ENCODE measurements around the gene ZNF503.
"Not testable (repeated sequence)": the region's sequence is repeated elsewhere in the genome, so short reads cannot be mapped to it uniquely, and the experiment has no call there.

The ZNF503 gene

DNA sequence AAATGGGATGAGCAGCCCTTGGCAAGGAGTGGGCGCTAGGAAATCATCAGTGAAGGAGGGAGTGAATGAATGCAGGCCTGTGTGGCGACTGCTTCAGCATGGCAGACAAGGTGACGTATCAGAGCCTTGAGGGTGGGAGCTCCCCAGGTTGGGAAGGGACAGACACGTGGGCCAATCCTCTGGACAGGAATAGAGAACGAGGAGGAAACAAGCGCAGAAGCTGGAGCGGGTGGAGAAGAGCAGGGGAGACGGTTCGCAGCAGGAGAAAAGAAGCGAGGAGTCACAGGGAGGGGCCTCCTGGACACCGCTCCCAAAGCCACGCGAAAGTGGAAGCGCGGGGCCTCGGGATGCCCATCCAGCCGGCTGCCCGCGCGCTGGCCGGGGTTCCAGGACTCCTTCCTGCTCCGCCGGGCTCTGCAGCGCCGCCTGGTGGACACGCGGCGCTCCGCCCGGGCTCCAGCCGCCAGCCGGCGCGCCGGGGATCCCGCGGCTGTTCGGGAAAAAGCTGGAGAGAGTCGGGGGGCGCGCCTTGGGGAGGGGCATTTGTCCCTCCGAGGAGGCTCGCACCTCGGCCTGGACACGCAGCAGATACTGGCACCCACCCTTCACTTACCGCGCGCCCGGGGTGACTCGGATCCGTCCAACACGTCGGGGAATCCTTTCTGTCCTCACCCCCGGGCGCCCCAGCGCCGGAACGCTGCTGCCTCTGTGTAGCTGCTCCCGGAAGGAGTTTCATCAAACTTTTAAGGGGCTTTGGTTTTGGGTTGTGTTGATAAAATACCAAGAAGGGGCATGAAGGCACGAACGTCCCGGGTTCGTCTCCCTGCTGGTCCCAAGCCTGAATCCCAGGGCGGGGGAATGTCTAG, 6.3 kb downstream of the ZNF503 start:
- no peak for DNase-seq (ENCODE audit: low spot score)

GRCh38 chr10:75394221-75394620, 7.3 kb downstream of the ZNF503 start:
- no peak for DNase-seq (ENCODE audit: low spot score)

GRCh38 chr10:75392744-75393143, 8.8 kb downstream of the ZNF503 start:
- no peak for DNase-seq (ENCODE audit: low spot score)

DNA sequence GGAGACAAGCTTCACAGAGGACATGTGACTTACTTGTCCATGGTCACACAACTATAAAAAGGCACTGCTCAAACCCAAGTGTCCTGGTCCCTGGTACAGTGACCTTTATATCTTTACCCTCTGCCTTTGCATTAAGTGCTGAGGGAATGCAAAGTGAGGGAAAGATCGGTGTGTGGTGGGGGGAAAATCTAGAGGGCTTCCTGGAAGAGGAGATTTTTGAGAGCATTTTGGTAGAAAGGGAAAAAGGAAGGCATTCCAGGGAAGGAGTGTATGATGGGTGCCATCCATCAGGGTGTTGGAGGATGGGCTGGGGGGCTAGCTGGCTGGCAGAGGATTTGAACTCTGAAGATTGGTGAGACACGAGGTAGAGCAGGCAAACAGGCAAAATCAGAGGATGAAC, 9.3 kb downstream of the ZNF503 start:
- no peak for DNase-seq (ENCODE audit: low spot score)

DNA sequence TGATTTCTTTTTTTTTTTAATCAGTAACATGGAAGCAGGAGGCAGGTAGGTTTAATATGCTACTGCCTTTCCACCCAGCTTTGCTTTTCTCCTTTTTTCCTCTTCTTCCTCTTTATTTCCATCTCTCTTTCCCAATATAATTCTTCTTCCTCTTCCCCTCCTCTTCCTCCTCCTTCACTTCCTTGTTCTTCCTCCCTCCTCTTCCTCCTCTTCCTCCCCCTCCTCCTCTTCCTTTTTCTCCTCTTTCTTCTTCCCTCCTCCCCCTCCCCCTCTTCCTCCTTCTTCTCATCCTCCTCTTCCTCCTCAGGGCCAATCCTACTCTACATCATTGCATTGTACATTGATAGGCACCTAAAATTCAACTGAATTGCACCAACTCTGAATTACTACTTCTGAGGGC, 11.4 kb downstream of the ZNF503 start:
- DNase-seq (ENCODE audit: low spot score), result no peak

GRCh38 chr10:75388082-75388481, 13.5 kb downstream of the ZNF503 start:
- DNase-seq (ENCODE audit: low spot score), result no peak

GRCh38 chr10:75386128-75386527, 15.4 kb downstream of the ZNF503 start:
- DNase-seq (ENCODE audit: low spot score), result no peak

DNA sequence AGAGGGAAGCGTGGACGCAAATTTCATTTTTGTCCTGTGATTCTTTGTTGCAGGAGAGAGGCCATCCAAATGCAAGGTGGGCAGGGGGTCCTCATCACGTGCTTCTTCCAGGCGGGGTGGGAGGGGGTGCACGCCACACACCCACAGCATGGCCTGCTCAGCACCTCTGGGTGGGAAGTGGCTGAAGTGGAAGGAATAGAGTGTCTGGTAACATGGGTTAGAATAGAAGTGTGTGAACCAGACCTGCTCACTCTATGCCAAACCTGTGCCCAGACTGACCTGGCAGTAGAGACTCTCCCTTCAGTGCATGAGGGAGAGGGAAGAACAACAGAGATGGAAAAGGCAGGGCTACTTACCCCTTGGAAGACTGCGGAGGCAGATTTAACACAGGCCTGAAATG, 21.7 kb downstream of the ZNF503 start:
- DNase-seq (ENCODE audit: low spot score), result no peak

DNA sequence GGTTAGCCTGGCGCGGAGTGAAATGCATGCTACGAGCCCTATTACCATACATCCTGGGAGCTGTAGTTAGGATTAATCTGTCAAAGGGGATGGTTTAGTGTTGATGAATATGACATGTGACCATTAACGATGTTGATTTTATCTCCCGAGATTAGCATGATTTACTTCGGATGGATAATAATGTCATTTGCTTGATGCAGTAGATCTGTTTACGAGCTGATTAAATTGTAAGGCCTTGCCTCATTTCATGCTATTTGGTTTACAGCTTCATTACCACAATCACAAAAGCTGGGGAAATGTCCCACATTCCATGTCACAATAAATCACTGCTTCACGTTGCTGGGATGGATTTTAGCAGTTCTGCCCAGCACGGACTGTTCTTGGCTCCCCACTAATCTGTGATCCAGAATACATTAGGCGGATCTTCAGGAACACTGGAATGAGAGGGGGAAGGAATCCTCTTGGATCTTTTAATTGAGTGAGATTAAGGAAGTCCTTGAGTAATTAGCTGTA, 22.3 kb downstream of the ZNF503 start:
- DNase-seq (ENCODE audit: low spot score), result no peak

GRCh38 chr10:75378379-75378778, 23.2 kb downstream of the ZNF503 start:
- no peak for DNase-seq (ENCODE audit: low spot score)

DNA sequence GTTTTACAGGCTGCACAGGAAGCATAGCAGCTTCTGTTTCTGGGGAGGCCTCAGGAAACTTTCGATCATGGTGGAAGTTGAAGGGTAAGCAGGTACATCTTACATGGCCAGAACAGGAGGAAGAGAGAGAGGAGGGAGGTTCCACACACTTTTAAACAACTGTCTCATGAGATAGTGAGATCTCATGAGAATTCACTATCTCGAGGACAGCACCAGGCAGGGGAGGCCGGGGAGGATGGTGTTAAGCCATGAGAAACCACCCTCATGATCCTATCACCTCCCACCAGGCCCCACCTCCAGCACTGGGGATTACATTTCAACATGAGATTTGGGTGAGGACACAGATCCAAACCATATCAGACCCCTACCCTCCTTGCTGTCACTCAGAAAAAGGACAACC, 23.7 kb downstream of the ZNF503 start:
- no peak for DNase-seq (ENCODE audit: low spot score)

DNA sequence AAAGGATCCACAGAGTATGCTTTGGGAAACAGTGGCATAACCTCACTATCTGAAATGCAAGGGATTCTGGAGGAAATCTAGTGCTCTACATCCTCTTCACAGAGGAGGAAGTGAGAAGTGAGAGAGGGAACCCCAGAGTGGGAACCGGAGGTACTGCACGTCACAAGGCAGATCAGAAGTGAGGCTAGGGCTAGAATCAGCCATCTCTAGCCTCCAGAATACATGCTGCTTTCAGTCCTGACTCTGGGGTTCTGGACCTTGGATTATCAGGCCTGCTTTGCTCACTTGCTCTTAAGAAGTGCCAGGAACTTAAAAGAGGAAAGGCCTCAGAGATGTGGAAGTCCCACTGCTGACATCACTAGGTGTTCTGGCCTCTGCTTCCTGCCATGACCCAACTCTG, 25.7 kb downstream of the ZNF503 start:
- DNase-seq (ENCODE audit: low spot score), result peak; percentile 2

GRCh38 chr10:75371010-75371409, 30.6 kb downstream of the ZNF503 start:
- DNase-seq (ENCODE audit: low spot score), result no peak

DNA sequence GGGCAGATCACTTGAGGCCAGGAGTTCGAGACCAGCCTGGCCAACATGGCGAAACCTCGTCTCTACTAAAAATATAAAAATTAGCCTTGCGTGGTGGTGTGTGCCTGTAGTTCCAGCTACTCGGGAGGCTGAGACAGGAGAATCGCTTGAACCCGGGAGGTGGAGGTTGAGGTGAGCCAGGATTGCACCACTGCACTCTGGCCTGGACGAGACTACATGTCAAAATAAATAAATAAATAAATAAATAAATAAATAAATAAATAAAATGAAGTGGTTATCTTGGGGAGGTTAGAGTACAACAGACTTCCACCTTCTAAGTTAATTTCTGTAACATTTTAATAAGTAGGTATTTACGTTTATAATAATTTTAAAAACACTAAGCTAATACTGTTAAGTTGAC, 31.7 kb downstream of the ZNF503 start:
- DNase-seq (ENCODE audit: low spot score), result not testable (repeated sequence)

DNA sequence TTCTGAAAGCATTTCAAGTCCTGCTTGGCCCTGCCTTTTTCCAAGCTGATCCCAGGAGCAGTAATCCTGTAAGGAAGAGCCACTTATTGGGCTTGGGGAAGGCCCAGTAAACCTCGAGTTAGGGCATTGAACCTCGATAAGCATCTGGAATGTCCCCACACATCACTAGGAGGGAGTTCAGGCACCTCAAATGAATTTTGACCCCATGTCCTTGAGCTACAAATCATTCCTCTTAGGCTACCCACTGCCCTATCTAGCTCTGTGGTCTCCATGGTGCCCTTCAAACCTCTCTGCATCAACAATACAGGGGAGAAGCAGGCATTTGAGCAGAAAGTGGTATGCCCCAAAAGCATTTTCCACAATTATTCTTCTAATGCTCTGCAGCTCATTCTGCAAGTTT, 33.7 kb downstream of the ZNF503 start:
- no peak for DNase-seq (ENCODE audit: low spot score)

DNA sequence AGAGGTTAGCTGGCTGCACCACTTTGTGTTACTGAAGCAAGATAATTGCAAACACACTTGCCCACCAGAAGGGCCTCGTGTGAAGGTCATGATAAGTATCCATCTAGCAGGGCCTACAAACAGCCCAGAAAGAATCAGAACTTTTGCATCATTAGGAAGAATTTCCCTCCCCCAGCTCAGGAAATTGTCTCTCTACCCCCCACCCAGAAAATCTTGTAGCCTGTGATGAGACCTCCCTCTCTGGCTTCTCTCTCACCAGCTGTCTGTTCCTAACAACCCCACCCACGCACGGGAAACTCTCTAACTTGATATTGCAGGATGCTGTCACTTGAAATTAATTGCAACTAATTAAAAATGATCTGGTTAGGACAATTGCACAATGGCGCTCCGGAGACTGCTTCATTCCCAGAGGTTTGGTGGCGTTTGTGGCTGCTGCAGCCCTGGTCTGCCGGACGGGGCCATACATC, 34.5 kb downstream of the ZNF503 start:
- DNase-seq (ENCODE audit: low spot score), result no peak

DNA sequence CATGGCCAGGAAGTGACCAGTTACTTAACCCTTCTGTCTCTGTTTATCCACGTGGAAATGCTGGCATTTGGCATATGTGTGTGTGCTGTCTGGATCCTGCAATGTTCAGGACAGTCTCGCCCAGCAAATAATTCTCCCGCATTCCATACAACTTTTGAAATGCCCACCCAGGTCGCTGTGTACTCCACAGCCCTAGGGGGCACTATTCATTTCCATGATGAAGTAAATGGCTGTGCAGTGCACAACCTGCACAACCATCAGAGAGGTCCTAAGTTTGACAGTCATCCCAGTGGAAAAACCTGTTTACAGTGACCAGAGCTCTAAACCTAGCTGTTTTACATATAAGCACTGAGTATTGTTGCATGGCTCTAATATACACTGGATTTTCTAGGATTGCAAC, 38.1 kb downstream of the ZNF503 start:
- DNase-seq (ENCODE audit: low spot score), result no peak

GRCh38 chr10:75359876-75360275, 41.7 kb downstream of the ZNF503 start:
- not testable (repeated sequence) for DNase-seq (ENCODE audit: low spot score)

- DNase-seq (ENCODE audit: low spot score), result no peak
Measured at GRCh38 chr10:75358835-75359421, 42.6 kb downstream of the ZNF503 start.

DNA sequence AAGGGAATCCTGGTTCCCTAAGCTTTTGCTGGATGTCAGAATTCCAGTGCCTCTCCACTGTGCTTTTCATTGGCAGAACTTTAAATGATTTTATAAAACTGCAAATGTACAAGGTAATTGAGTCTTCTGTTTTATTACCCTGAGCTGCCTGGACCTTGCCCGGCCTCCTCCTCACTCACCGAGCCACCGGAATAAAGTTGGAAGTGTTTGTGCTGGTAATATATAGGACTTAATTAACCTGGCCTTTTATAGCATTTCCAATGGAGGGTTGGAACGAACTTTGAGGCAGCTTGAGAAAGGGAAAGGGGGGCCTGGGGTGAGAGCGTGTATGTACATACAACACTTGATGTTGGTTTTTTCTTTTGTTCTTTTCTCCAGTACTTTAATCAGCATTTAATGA, 43.4 kb downstream of the ZNF503 start:
- no peak for DNase-seq (ENCODE audit: low spot score)

DNA sequence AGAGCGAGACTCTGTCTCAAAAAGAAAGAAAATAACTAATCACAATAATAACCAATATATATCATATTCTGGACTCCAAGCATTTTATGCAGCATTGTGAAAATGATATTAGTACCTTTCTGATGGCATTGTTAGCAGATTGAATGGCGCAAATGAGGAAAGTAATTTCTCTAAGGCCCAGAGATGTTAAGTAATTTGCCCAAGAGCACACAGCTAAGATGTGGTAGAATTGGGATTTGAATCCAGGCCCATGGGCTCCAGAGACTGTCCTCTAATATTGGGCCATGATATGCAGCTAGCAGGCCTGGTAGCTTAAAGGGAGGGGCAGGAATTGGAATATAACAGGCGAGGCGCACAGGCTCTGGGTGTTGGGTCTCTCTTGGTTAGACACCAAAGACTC, 44.1 kb downstream of the ZNF503 start:
- DNase-seq (ENCODE audit: low spot score), result no peak

DNA sequence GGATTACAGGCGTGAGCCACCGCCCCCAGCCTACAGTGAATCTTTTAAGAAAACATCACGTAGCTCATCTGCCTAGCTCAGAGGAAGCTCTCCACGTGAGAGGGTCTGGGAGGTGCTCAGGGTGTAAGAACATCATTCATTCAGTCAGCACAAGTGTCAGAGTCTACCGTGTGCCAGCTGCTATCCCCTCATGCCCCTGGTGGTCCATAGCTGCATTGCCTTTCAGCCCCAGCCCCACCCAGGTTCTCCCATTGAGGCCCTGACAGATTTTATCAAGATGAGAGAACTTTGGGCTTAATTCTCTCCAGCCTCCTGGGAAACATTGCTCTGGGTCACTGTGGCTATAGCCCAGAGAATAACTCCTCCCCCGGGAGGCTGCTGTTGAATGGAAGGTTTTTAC, 45.1 kb downstream of the ZNF503 start:
- DNase-seq (ENCODE audit: low spot score), result peak; percentile 2

DNA sequence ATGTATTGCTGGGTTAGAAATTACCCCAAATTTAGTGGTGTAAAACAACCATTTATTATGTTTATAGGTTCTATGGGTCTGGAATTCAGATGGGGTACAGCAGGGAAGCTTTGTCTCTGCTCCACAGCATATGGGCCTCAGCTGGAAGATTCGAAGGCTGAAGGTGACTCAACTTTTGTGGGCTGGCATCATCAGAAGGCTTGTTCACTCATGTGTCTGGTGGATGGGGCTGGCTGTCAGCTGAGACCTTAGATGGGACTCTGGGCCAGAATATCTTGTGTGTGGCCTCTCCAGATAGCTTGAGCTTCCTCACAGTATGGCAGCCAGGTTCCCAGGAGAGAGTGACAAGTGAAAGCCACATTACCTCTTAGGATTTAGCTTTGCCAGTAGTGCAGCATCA, 45.9 kb downstream of the ZNF503 start:
- no peak for DNase-seq (ENCODE audit: low spot score)

GRCh38 chr10:75353183-75353582, 48.4 kb downstream of the ZNF503 start:
- DNase-seq (ENCODE audit: low spot score), result no peak
